GM18505 (cell line): ENCODE data around the gene MTMR3.
"Not testable (repeated sequence)": the region's sequence is repeated elsewhere in the genome, so short reads cannot be mapped to it uniquely, and the experiment has no call there.

Source experiments
- ATAC-seq: cut with Tn5 transposase; IDR thresholded peaks from one replicate; pipeline ENCODE4 v1.9.1; 2021; ENCODE audit not compliant: unreplicated experiment
- POLR2A ChIP-seq: IDR thresholded peaks from 4 replicates; pipeline ENCODE4 v1.6.1; 2011; ENCODE audit warnings: borderline replicate concordance; ENCODE audit not compliant: insufficient read depth, insufficient read length; ENCODE audit errors: extremely low read depth

Gene MTMR3

GRCh38 chr22:29947410-29948384, 64.7 kb downstream of the MTMR3 start:
- no peak for ATAC-seq
- no peak for TF ChIP-seq POLR2A

- ATAC-seq, result no peak
- no peak for TF ChIP-seq POLR2A
These were observed 65.4 kb downstream of the MTMR3 start for GRCh38 chr22:29948385-29948769.

DNA sequence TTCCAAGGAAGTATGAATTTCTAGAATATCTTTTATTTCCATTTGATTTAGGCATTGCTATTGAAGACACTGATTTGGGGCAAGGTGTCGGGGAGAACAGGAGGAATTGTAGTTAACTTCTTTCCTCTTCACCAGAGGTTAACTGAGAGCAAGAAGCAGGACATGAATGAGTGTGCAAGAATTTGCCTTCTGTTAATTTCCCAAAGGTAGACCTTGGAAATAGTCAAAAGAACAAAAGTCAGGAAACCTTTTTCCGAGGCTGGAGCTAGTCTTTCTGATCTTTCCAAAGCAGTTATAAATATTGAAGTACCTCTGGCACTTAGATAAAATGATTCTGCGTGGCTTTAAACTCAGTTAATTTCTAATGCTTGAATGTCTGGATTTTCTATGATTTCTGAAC, 66.9 kb downstream of the MTMR3 start:
- ATAC-seq, result no peak
- no peak for TF ChIP-seq POLR2A

DNA sequence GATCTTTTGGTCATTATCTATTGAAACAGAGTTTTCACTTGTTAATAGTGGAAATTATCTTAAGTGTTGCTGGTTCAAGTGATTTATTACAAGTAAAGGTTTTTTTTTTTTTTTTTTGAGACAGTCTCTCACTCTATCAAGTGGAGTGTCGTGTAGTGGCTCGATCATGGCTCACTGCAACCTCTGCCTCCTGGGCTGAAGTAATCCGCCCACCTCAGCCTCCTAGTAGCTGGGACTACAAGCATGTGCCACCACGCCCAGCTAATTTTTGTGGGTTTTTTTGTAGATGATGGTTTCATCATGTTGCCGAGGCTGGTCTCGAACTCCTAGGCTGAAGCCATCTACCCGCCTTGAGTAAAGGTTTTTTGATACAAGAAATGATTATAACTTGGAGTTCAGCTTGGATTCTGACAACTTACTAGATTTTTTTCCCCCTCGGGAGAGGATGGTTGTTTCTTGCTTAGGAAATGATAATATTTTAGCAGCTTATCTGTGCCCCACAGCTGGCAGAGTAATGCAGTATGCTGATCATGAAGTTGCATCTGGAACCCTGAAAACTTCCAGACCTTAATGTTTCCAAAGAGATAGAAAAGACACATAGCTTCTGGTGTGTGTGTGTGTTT, 68.9 kb downstream of the MTMR3 start:
- no peak for TF ChIP-seq POLR2A
- ATAC-seq, result no peak

- TF ChIP-seq POLR2A, result no peak
- no peak for ATAC-seq
These were observed 71.4 kb downstream of the MTMR3 start for GRCh38 chr22:29954203-29954855.

DNA sequence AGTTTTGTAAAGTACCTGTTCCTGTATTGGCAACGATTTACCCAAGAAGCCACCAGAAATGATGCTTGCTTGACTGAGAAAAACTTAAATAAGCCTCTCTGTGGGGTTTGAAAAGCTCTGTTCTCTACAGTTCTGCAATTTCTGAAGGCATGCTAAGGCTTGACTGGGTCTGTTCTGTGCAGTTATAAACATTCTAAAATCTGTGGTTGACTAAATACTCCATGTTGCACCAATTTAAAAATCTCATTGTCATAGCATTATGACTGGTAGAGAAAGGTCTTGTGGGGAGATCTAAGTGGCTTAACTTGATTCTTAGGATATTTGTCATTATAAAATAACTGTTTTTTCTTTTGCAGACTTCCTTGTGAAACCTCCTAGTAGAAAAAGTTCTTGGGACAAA, 73.7 kb downstream of the MTMR3 start:
- ATAC-seq, result no peak

GRCh38 chr22:29958170-29958569, 75.2 kb downstream of the MTMR3 start:
- TF ChIP-seq POLR2A, result no peak
- no peak for ATAC-seq

More for the DNA sequence above, 73.7 kb downstream of the MTMR3 start:
- no peak for TF ChIP-seq POLR2A

DNA sequence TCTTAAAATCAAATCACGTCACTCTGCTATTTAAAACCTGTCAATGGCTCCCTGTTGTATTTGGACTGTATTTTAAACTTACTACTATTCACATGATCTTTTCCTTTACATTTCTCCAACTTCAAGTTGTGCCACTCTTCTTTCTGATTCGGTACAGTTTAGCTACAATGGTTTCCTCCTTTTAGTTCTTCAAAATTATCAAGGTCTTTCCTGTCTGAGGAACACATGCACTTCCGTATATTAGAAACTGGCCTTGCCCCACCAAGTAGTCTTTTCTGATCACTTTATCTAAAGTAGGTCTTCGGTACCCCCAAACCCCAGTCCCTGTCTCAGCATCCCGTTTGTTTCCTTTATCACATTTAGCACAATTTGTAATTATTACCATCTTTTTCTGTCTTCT, 81.8 kb downstream of the MTMR3 start:
- no peak for ATAC-seq
- TF ChIP-seq POLR2A, result no peak

GRCh38 chr22:29967461-29967860, 84.5 kb downstream of the MTMR3 start:
- TF ChIP-seq POLR2A, result no peak
- no peak for ATAC-seq

GRCh38 chr22:29971607-29972006, 88.6 kb downstream of the MTMR3 start:
- TF ChIP-seq POLR2A, result no peak

GRCh38 chr22:29972121-29972520, 89.1 kb downstream of the MTMR3 start:
- no peak for TF ChIP-seq POLR2A
- ATAC-seq, result no peak

More at GRCh38 chr22:29971607-29972006, 88.6 kb downstream of the MTMR3 start:
- no peak for ATAC-seq

DNA sequence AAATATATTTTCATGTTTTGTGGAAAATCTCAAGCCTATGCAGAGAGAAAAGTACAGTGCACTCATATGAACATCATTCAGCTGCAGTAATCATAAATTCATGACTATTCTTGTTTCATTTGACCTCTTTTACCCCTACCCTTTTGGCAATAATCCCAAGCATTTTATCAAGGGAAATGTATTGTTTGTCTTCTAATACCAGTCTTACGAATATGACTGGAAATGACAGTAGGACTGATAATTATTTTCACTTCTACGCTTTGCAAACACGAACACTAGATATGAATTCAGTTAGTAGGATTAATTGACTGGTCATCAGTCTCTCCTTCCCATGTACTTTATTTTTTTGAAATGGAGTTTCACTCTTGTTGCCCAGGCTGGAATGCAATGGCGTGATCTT, 90.3 kb downstream of the MTMR3 start:
- no peak for TF ChIP-seq POLR2A
- no peak for ATAC-seq

GRCh38 chr22:29973680-29974079, 90.7 kb downstream of the MTMR3 start:
- ATAC-seq, result not testable (repeated sequence)
